Progenitor cell of endocrine pancreas (in vitro differentiated cells): ENCODE data around the gene VPS8. TPM values are rescaled to one million over a fixed set of nuclear protein-coding genes. Genes with fewer than 3 reads are reported as not detected.

Source experiments
- DNase-seq: peaks from one replicate; pipeline ENCODE4 v3.0.0; 2021; ENCODE audit warnings: low spot score; ENCODE audit not compliant: unreplicated experiment
- H3K27ac Mint-ChIP-seq: 2 replicates; pipeline ENCODE4 v1.8.0; 2021; ENCODE audit warnings: mild to moderate bottlenecking, moderate library complexity, mixed read lengths
- H3K27me3 Mint-ChIP-seq: 2 replicates; pipeline ENCODE4 v1.8.0; 2021; ENCODE audit warnings: mixed read lengths
- H3K36me3 Mint-ChIP-seq: 2 replicates; pipeline ENCODE4 v1.8.0; 2022; ENCODE audit warnings: mixed read lengths; ENCODE audit not compliant: insufficient read depth
- H3K4me1 Mint-ChIP-seq: 2 replicates; pipeline ENCODE4 v1.8.0; 2021; ENCODE audit warnings: low read depth, mixed read lengths
- H3K4me3 Mint-ChIP-seq: 2 replicates; pipeline ENCODE4 v1.8.0; 2021; ENCODE audit warnings: low read depth, mild to moderate bottlenecking, moderate library complexity, mixed read lengths
- H3K9me3 Mint-ChIP-seq: 2 replicates; pipeline ENCODE4 v1.8.0; 2021; ENCODE audit warnings: low read depth, mixed read lengths
- CTCF ChIP-seq: fragments of 200-600 bp; sonication (generic); IDR thresholded peaks from one replicate; pipeline ENCODE4 v1.5.0; 2021; ENCODE audit warnings: antibody characterized with exemption, mild to moderate bottlenecking; ENCODE audit not compliant: unreplicated experiment
- total RNA-seq: library from RNA; stranded (reverse); gene quantifications from 2 replicates; pipeline ENCODE4 v1.2.1, GENCODE V29; 2021

The VPS8 gene
- total RNA-seq, 1 donor from 2014 or later, result 89.4 TPM

GRCh38 chr3:185087419-185087818, 275.5 kb downstream of the VPS8 start:
- DNase-seq, result no peak
- no peaks in the 10 kb centered on the region for H3K27me3 Mint-ChIP-seq
- H3K27ac Mint-ChIP-seq, result no peak overlapping the region
- no peaks in the 10 kb centered on the region for H3K36me3 Mint-ChIP-seq
- TF ChIP-seq CTCF, result no peak
- H3K4me3 Mint-ChIP-seq, result no peak overlapping the region
- no peaks in the 10 kb centered on the region for H3K4me1 Mint-ChIP-seq
- H3K9me3 Mint-ChIP-seq, result no peaks in the 10 kb centered on the region

GRCh38 chr3:185089343-185089742, 277.4 kb downstream of the VPS8 start:
- H3K4me3 Mint-ChIP-seq, result no peak overlapping the region
- H3K9me3 Mint-ChIP-seq, result no peaks in the 10 kb centered on the region
- H3K36me3 Mint-ChIP-seq, result no peaks in the 10 kb centered on the region
- TF ChIP-seq CTCF, result no peak
- H3K4me1 Mint-ChIP-seq, result no peaks in the 10 kb centered on the region
- no peak for DNase-seq
- no peaks in the 10 kb centered on the region for H3K27me3 Mint-ChIP-seq
- no peak overlapping the region for H3K27ac Mint-ChIP-seq

- no peak overlapping the region for H3K4me3 Mint-ChIP-seq
- no peaks in the 10 kb centered on the region for H3K4me1 Mint-ChIP-seq
- H3K36me3 Mint-ChIP-seq, result no peaks in the 10 kb centered on the region
- H3K9me3 Mint-ChIP-seq, result no peaks in the 10 kb centered on the region
- H3K27ac Mint-ChIP-seq, result no peak overlapping the region
- no peak for TF ChIP-seq CTCF
- H3K27me3 Mint-ChIP-seq, result no peaks in the 10 kb centered on the region
- no peak for DNase-seq
These were observed 277.8 kb downstream of the VPS8 start for GRCh38 chr3:185089751-185090150.

- no peak for DNase-seq
- Mint-ChIP-seq H3K27ac (no peak overlapping the region), H3K4me3 (no peak overlapping the region), H3K4me1 (peaks cover 1% of the 10 kb centered on the region), H3K9me3 (no peaks in the 10 kb centered on the region), H3K36me3 (no peaks in the 10 kb centered on the region), H3K27me3 (no peaks in the 10 kb centered on the region)
- no peak for TF ChIP-seq CTCF
These were observed 278.8 kb downstream of the VPS8 start for GRCh38 chr3:185090811-185091210.

- peaks cover 1% of the 10 kb centered on the region for H3K4me1 Mint-ChIP-seq
- H3K36me3 Mint-ChIP-seq, result no peaks in the 10 kb centered on the region
- no peak for TF ChIP-seq CTCF
- H3K4me3 Mint-ChIP-seq, result no peak overlapping the region
- no peak for DNase-seq
- H3K27me3 Mint-ChIP-seq, result no peaks in the 10 kb centered on the region
- H3K9me3 Mint-ChIP-seq, result no peaks in the 10 kb centered on the region
- no peak overlapping the region for H3K27ac Mint-ChIP-seq
These were observed 281.1 kb downstream of the VPS8 start for GRCh38 chr3:185093116-185093515.

- Mint-ChIP-seq H3K27me3 (no peaks in the 10 kb centered on the region), H3K27ac (no peak overlapping the region), H3K36me3 (no peaks in the 10 kb centered on the region), H3K4me1 (peaks cover 1% of the 10 kb centered on the region), H3K4me3 (no peak overlapping the region), H3K9me3 (peaks cover 3% of the 10 kb centered on the region)
- no peak for TF ChIP-seq CTCF
- no peak for DNase-seq
These were observed 282.7 kb downstream of the VPS8 start for GRCh38 chr3:185094697-185095096.
